T-helper 2 cell (primary cell): ENCODE data around the gene RUNX1.

Experiments
- DNase-seq, 5 experiments: peaks; one replicate each; pipeline versions ENCODE4 v3.0.0 to v3.0.0-alpha.2; 2012 to 2022

The RUNX1 gene

GRCh38 chr21:34890724-34891612 is 158.1 kb downstream of the RUNX1 start:
- no peak for DNase-seq

- no peak for DNase-seq
Observed at GRCh38 chr21:34890470-34890723, 158.7 kb downstream of the RUNX1 start.

- peak; percentile 53 to 87 (median 64) for DNase-seq
Observed at GRCh38 chr21:34889676-34890469, 159.2 kb downstream of the RUNX1 start.

- peak; percentile 25 to 78 (median 52) for DNase-seq
Observed at GRCh38 chr21:34889320-34889675, 159.8 kb downstream of the RUNX1 start.

- peak; percentile 46 to 91 (median 73) for DNase-seq
Observed at GRCh38 chr21:34888569-34889319, 160.4 kb downstream of the RUNX1 start.

GRCh38 chr21:34887725-34888568 is 161.2 kb downstream of the RUNX1 start:
- peak; percentile 47 to 97 (median 86) for DNase-seq

- DNase-seq: peak in 1 of 5 experiments; percentile 35
Observed at GRCh38 chr21:34887105-34887442, 162.0 kb downstream of the RUNX1 start.

- peak in 2 of 5 experiments; percentile 20 to 35 for DNase-seq
Observed at GRCh38 chr21:34886240-34887104, 162.6 kb downstream of the RUNX1 start.

- DNase-seq: no peak
Observed at GRCh38 chr21:34885626-34886239, 163.4 kb downstream of the RUNX1 start.

GRCh38 chr21:34885125-34885524 is 164.0 kb downstream of the RUNX1 start:
- DNase-seq: no peak

- DNase-seq: no peak
Observed at GRCh38 chr21:34884346-34884929, 164.7 kb downstream of the RUNX1 start.

GRCh38 chr21:34883491-34884271 is 165.4 kb downstream of the RUNX1 start:
- DNase-seq: no peak

GRCh38 chr21:34882719-34883131 is 166.4 kb downstream of the RUNX1 start:
- DNase-seq: no peak

- DNase-seq: no peak
Observed at GRCh38 chr21:34881839-34882371, 167.2 kb downstream of the RUNX1 start.

- no peak for DNase-seq
Observed at GRCh38 chr21:34881421-34881820, 167.7 kb downstream of the RUNX1 start.

GRCh38 chr21:34880401-34880800 is 168.7 kb downstream of the RUNX1 start:
- DNase-seq: no peak

GRCh38 chr21:34878940-34879339 is 170.2 kb downstream of the RUNX1 start:
- DNase-seq: no peak

GRCh38 chr21:34878501-34878900 is 170.6 kb downstream of the RUNX1 start:
- no peak for DNase-seq

GRCh38 chr21:34877485-34878128 is 171.5 kb downstream of the RUNX1 start:
- no peak for DNase-seq
